ENCODE results near the gene KRTAP27-1.
A peak's percentile ranks its signal among the peaks of the same experiment; 100 is the strongest.

The KRTAP27-1 gene
- total RNA-seq = 0 reads per million in 2 experiments

- no peak for DNase-seq (ENCODE audit: low read depth)
Measured at GRCh38 chr21:30337276-30337744, at the start of gene KRTAP27-1. Gene KRTAP27-1, minus strand, starts transcription at chr21:30337694. Its CDS starts 26 bp downstream, at chr21:30337668.

- DNase-seq (ENCODE audit: low read depth) = no peak
Measured at GRCh38 chr21:30382201-30382600, 44.7 kb upstream of the KRTAP27-1 start.

DNA sequence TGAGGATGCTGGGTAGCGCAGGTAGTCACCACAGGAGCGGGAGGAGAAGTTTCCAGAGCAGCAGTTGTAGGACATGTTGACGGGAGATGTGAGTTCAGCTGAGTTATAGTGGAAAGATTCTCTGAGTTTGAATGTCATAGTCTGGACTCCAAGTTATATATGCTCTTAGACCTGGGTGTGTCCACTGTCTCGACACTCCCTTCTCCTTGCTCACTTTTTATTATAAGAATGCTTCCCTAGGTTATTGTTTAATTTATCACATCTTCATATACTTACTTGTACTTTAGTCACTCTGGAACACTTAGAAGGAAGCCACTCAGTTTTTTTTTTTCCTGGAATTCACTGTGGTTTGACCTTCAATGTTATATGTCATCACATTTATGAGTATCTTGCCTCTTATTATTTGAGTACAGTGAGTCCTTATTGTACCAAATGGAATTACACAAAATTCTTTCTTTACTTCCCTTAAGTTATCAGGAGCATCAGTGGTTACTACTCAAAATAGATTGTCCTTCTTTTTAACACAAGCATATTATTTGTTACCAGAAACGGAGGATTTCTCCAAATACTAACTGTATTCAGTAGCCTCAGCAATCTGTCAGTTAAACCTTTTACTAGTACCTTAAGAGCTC lies 34.8 kb upstream of the KRTAP27-1 start, which contains the start of gene KRTAP13-2:
TSS of gene KRTAP13-2 (minus strand) at position 133 of the 632 bp plus-strand sequence. CDS start at position 75, 58 bp downstream.
- DNase-seq (ENCODE audit: low read depth) = no peak

- DNase-seq (ENCODE audit: low read depth) = no peak
Measured at GRCh38 chr21:30355906-30356305, 18.4 kb upstream of the KRTAP27-1 start.

DNA sequence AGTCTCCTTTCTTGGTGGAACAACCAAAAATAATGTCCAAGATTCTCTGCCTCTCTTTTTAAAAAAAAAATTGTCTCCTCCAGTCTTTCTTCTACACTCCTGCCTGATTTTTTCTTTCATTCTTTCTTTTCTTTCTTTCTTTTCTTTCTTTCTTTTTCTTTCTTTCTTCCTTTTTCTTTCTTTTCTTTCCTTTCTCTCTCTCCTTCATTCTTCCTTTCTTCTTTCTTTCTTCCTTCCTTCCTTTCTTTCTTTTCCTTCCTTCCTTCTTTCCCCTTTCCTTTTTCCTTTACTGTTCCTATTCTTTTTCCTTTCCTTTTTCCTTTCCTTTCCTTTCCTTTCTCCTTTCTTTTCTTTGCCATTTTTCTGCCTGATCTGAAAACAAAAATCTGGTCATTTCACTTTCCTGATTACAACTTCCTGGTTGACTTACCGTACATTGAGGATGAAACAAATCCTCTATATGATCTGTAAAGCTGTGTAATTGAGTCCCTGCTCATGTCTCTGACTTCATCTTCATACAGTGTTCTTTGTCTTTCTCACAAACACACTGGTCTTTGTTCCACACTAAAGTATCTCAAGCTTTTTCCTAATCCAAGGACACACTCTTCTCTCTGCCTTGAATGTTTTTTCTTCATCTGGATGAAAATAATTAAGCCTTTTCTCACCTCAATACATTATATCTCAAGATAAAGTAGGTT lies 17.0 kb upstream of the KRTAP27-1 start:
- DNase-seq (ENCODE audit: low read depth) = no peak

DNA sequence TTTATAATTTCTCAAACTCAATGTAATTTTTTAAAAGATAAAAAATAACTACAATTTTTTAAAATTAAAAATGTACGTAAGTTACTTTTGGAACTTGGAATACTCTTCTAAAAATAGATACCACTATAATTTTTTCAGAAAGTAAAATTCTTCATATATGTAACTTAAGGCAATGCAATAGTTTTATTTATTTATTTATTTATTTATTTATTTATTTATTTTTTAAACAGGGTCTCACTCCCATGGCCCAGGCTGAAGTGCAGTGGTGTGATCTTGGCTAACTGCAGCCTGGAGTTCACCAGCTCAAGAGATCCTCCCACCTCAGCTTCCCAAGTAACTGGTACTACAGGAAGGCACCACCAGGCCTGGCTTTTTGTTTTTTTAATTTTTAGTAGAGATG lies 14.0 kb upstream of the KRTAP27-1 start:
- DNase-seq (ENCODE audit: low read depth) = no peak

DNA sequence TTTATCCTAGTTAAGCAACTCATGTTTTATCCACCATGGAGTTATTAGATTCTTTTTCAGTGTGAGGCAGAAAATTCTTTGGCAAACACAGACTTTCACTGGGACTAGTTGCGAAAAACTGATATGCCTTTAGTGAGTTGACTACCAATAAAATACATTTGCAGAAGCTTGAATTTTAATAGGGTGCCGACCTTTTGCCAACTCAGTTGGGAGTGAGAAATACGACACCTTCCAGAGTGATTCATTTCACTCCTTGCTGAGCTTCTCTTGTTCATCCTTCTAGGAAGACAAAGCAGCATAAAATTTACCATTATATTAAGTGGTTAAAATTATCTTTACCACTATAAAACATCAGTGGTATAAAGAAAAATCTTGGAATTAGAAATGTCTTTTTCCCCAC lies 12.1 kb upstream of the KRTAP27-1 start:
- DNase-seq (ENCODE audit: low read depth) = no peak

DNA sequence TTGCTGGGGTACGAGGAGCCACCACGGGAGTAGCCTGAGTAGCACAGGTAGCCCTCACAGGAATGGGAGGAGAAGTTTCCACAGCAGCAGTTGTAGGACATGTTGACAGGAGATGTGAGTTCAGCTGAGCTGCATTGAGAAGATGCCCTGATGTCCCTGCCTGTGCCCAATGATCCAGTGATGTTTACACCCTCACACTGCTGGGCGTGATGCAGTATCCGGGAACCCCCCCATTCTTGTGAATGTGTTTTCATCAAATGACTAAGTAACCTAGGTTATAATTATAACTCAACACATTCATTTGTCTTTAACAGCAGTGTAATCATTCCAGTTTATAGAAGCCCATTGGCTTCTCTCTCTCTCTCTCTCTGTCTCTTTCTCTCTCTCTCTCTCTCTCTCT lies 11.0 kb upstream of the KRTAP27-1 start, which contains the start of gene KRTAP23-1:
TSS of gene KRTAP23-1 (minus strand) at position 101 of the 400 bp plus-strand sequence. CDS start at position 101, 0 bp downstream.
- DNase-seq (ENCODE audit: low read depth) = no peak

DNA sequence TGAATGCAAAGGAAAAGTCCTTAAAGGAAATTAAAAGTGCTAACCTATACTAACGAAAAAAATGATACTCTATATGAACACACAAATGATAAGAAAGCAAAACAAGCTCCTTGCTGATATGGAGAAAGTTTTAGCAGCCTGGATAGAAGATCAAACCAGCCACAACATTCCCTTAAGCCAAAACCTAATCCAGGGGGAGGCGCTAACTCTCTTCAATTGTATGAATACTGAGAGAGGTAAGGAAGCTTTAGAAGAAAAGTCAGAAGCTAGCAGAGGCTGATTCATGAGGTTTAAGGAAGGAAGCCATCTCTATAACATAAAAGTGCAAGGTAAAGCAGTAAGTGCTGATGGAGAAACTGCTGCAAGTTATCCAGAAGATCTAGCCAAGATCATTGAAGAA lies 7.5 kb upstream of the KRTAP27-1 start:
- no peak for DNase-seq (ENCODE audit: low read depth)

DNA sequence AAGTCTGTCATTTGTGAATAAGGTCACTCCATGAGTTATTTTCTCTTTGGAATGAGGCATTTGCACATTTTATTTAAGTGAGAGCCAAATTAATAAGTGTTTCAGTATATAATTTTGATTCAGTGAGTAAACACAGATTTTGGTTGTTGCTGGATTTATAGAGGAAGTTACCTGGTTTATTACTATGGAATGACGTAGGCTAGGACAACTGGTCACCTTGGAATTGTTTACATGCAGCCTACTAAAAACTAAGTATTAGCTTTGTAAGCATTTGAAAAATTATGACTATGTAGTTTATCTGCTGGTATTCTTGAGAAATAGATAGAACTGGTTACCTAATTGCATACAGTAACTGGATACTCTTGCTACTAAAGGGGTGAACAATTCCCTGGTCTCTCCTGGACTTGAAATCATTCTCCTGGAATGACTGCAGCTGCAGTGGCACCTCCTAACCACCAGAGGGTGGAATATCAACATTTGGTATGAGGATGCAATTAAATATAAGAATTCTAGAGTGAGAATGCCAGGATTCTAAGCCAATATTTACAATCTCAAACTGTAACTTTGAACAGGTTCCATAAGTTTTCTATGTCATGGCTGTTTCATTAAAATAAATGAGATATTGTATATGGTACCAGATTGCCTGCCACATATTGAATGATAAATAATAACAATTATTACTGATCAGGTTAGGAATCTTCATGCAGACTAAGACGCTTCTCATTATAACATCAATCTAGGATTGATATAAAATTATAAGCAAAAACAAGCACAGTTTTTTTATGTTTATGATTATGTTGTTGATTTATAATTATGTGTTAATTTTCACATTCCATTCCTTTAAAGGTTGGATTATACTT lies 3.5 kb upstream of the KRTAP27-1 start:
- peak; percentile 5 for DNase-seq (ENCODE audit: low read depth)

DNA sequence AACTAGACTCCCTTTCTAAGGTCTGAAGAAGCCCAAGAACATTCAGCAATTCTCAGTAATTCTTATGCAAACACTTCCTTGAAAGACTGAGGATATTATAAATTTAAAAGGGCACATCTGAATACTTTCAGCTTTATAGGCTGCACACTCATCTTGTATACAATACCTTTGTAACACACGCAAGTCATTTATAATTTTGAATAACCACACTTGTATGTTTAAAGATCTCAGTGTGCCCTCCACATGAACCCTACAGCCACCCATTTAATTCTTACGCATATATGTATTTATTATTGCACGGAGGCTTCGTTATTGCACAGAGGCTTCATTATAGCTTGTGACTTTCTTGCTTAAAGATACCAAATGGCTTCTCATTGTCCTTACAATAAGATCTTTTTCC lies 1.2 kb upstream of the KRTAP27-1 start:
- DNase-seq (ENCODE audit: low read depth) = no peak

GRCh38 chr21:30337772-30338171 lies 278 bp upstream of the KRTAP27-1 start:
- no peak for DNase-seq (ENCODE audit: low read depth)

GRCh38 chr21:30336596-30336995 lies 898 bp downstream of the KRTAP27-1 start:
- DNase-seq (ENCODE audit: low read depth) = no peak

- DNase-seq (ENCODE audit: low read depth) = no peak
Measured at GRCh38 chr21:30333736-30334135, 3.8 kb downstream of the KRTAP27-1 start.

- no peak for DNase-seq (ENCODE audit: low read depth)
Measured at GRCh38 chr21:30332681-30333080, 4.8 kb downstream of the KRTAP27-1 start.

DNA sequence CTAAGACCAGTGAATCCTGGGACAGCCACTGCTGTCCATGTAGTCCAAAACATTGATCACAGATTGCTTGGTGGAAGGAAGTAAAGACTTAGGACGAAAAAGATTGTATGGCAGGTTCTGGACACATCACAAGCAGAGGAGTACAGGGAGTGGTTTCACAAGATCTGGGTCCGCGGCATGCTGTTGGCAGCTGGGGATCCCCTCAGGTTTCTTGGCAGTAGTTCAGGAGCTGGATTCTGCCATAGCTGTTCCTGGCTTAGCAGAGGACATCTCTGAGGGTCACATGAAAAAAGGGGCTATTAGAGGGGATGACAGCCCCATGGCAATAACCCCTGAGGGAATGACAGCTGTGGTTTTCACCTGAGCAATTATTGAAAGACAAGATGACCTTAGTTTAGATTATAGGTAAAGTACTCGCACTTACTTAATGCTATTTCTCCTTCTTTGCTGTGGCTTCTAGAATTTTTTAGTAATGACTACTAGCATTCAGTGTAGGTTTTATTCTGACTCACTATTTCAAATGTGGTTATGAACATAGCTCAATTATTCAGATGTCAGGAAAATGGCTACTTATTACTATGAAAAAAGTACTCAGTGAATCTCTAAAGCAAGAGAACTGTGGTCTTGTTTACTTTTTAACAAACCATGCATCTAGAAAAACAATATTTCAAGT lies 8.2 kb downstream of the KRTAP27-1 start:
- no peak for DNase-seq (ENCODE audit: low read depth)

DNA sequence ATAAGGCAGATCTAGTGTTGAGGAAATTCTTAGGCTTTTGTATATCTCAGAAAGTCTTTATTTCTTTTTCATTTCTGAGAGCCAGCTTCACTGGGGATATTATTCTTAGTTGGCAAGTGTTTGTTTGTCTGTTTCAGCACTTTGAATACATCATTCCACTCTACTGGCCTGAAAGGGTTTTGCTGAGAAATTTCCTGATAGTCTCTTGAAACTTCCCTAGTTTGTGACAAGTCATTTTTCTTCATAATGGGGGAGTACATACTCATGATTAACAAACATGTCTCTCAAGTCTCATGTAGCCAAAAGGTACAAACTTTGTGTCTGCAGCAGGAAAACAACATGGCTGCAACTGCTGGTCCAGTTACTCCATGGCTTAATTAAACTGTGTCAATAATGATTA lies 11.1 kb downstream of the KRTAP27-1 start:
- no peak for DNase-seq (ENCODE audit: low read depth)

- DNase-seq (ENCODE audit: low read depth) = no peak
Measured at GRCh38 chr21:30320215-30320614, 17.3 kb downstream of the KRTAP27-1 start, which contains the start of gene KRTAP26-1. Gene KRTAP26-1, minus strand, starts transcription at chr21:30320315. Its CDS starts 280 bp downstream, at chr21:30320035.

DNA sequence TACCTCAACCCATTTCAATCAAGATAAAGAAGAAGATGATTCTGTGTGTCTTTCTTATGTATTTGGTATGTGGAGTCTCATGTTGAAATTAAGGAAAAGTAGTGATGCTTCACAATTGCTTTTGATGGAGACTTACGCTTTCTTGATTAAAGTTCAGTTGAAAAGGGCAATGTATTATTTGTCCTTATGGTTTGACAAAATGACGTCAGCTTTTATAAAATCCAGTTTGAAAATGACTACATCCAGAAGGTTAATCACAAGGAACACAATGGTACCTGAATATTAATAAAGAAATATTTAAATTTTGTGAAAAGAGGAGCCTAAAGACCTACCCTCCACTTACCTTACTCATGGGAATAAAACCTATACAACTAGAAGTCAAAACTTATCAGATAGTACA lies 21.8 kb downstream of the KRTAP27-1 start:
- DNase-seq (ENCODE audit: low read depth) = no peak

GRCh38 chr21:30306884-30307283 lies 30.6 kb downstream of the KRTAP27-1 start:
- no peak for DNase-seq (ENCODE audit: low read depth)

- DNase-seq (ENCODE audit: low read depth) = no peak
Measured at GRCh38 chr21:30305136-30305535, 32.4 kb downstream of the KRTAP27-1 start.

GRCh38 chr21:30289215-30289614 lies 48.3 kb downstream of the KRTAP27-1 start, which contains the start of gene KRTAP25-1:
Gene KRTAP25-1, minus strand, starts transcription at chr21:30289514. Its CDS starts 24 bp downstream, at chr21:30289490.
- DNase-seq (ENCODE audit: low read depth) = no peak

Data from T follicular helper cell (primary cell).